GM19240 (cell line): ENCODE results near the gene N4BP2L1.
"Not testable (repeated sequence)": the region's sequence is repeated elsewhere in the genome, so short reads cannot be mapped to it uniquely, and the experiment has no call there.

Experiments used
- DNase-seq: peaks from one replicate; pipeline ENCODE4 v3.0.0; 2011; ENCODE audit warnings: low spot score; ENCODE audit not compliant: insufficient read length

N4BP2L1 gene

DNA sequence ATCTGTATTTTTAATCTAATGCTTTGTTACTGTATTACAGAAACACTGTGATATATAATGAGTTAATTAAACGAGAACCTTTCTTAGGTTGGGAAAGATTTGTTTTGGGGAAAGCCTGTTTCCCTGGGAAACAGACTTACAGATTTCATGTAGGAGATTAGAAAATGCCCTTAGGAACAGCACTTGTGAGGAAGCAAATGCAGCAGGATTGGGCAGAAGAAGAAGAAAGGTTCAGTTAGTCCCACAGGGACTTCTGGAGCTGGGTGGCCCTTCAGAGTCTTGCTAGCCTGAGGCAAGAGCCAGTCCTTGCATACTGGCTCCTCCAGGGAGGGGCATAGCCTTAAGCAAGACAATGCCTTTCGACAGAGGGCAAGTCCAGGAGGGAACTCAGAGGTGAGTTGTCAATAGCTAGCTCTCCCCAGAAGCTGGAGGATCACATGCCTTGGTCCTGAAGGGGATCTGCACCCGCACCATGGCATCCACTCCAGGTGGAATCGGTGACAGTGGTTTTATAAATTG, 36.8 kb downstream of the N4BP2L1 start:
- DNase-seq, result no peak

GRCh38 chr13:32390484-32390883, 37.4 kb downstream of the N4BP2L1 start:
- DNase-seq, result no peak

- no peak for DNase-seq
Measured at GRCh38 chr13:32390048-32390447, 37.9 kb downstream of the N4BP2L1 start.

GRCh38 chr13:32385410-32385809, 42.5 kb downstream of the N4BP2L1 start:
- DNase-seq, result no peak

DNA sequence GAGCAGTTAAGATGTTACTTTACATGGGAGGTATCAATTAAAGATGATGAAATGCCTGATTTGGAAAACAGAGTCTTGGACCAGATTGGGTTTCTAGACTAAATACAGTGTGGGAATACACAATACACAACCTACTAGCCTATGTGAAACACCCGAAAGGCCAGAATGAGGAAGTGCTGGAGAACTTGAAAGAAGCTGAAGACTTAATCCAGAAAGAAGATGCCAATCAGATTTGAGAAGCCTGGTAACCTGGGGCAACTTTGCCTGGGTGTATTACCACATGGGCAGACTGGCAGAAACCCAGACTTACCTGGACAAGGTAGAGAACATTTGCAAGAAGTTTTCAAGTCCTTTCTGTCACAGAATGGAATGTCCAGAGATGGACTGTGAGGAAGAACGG, 43.2 kb downstream of the N4BP2L1 start:
- no peak for DNase-seq

- DNase-seq, result no peak
Measured at GRCh38 chr13:32383836-32384618, 43.9 kb downstream of the N4BP2L1 start.

DNA sequence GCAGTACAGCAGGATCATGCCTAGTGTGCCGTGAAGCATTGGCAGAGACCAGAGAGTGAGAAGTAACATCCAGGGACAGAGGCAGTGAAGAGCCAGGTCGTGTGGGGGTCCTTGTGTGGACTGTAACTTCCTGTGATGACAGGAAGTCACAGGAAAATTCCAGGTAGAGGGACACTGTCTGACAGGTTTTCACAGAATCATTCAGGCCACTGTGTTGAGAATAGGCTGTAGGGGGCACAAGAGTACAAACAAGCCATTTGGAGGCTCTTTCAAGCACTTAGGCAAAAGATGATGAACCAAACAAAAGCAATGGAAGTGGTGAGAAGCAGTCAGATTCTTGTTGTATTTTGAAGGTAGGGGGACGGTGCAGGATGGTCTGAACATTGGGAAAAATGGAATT, 46.4 kb downstream of the N4BP2L1 start:
- peak; percentile 8 for DNase-seq

- DNase-seq, result no peak
Measured at GRCh38 chr13:32378012-32378411, 49.9 kb downstream of the N4BP2L1 start.

DNA sequence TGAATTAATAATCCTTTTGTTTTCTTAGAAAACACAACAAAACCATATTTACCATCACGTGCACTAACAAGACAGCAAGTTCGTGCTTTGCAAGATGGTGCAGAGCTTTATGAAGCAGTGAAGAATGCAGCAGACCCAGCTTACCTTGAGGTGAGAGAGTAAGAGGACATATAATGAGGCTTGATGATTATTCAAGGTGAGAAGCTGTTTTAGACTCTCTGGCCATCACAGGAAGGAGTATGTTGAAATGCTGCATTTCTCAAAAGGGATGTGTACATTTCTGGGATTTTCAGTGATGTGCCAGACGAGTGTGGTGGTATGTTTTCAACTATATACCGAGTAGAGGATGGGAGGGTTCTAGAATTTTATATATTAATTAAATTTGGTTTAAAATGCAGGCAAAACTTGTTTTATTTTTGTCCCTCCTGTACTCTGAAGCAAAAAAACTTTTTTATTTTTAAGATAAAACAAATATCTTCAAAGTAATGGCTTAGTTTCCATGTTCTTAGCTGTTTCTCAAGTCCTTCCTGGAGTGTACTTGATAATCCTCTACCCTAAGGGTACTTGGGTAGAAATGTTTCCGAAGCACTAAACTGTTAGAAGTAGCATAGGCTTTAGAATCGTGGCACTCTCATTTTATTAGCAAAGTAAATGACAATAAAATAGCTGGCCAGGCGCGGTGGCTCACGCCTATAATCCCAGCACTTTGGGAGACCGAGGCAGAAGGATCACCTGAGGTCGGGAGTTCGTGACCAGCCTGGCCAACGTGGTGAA, 51.1 kb downstream of the N4BP2L1 start:
- no peak for DNase-seq

GRCh38 chr13:32370805-32371204, 57.1 kb downstream of the N4BP2L1 start:
- DNase-seq, result no peak

DNA sequence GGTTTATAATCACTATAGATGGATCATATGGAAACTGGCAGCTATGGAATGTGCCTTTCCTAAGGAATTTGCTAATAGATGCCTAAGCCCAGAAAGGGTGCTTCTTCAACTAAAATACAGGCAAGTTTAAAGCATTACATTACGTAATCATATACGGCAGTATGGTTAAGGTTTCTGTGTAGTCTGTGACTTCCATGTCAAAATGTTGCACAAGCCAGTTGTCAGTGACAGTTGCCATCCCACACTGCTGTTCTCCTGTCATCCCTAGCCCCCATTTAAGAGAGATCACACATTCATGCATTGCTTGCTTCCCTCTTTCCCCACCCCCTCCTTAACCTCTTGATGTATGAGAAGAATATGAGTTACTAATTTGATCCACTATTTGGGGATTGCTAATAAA, 65.4 kb downstream of the N4BP2L1 start:
- no peak for DNase-seq

DNA sequence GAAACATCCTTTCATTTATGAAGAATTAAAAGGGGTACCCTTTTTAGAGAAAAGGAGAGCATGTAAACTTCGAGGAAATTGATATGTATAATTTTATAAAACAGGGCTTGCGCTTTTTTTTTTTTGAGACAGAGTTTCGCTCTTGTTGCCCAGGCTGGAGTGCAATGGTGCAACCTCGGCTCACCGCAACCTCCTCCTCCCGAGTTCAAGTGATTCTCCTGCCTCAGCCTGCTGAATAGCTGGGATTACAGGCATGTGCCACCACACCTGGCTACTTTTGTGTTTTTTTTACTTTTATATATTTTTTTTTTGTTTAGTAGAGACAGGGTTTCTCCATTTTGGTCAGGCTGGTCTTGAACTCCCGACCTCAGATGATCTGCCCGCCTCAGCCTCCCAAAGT, 72.0 kb downstream of the N4BP2L1 start:
- not testable (repeated sequence) for DNase-seq

GRCh38 chr13:32354040-32354439, 73.9 kb downstream of the N4BP2L1 start:
- DNase-seq, result no peak

GRCh38 chr13:32350839-32351441, 77.0 kb downstream of the N4BP2L1 start:
- DNase-seq, result not testable (repeated sequence)
